GM12872 (cell line): ENCODE data around the gene GAL3ST3.

ENCODE experiments used
- TF ChIP-seq, protein P1 (sequence below): IDR thresholded peaks from 3 replicates; pipeline ENCODE4 v1.5.1; 2011; ENCODE audit warnings: low read depth, mild to moderate bottlenecking, low read length, moderate library complexity; ENCODE audit not compliant: insufficient read depth

GAL3ST3 gene

GRCh38 chr11:66020618-66021357 is 28.2 kb downstream of the GAL3ST3 start:
- TF ChIP-seq, protein P1, sequence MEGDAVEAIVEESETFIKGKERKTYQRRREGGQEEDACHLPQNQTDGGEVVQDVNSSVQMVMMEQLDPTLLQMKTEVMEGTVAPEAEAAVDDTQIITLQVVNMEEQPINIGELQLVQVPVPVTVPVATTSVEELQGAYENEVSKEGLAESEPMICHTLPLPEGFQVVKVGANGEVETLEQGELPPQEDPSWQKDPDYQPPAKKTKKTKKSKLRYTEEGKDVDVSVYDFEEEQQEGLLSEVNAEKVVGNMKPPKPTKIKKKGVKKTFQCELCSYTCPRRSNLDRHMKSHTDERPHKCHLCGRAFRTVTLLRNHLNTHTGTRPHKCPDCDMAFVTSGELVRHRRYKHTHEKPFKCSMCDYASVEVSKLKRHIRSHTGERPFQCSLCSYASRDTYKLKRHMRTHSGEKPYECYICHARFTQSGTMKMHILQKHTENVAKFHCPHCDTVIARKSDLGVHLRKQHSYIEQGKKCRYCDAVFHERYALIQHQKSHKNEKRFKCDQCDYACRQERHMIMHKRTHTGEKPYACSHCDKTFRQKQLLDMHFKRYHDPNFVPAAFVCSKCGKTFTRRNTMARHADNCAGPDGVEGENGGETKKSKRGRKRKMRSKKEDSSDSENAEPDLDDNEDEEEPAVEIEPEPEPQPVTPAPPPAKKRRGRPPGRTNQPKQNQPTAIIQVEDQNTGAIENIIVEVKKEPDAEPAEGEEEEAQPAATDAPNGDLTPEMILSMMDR, result no peak

GRCh38 chr11:66020212-66020611 is 28.7 kb downstream of the GAL3ST3 start:
- TF ChIP-seq, protein P1, result no peak

- TF ChIP-seq, protein P1, result no peak
These were observed 31.6 kb downstream of the GAL3ST3 start for GRCh38 chr11:66017321-66017720.

GRCh38 chr11:66016793-66017177 is 32.2 kb downstream of the GAL3ST3 start:
- TF ChIP-seq, protein P1, result no peak

DNA sequence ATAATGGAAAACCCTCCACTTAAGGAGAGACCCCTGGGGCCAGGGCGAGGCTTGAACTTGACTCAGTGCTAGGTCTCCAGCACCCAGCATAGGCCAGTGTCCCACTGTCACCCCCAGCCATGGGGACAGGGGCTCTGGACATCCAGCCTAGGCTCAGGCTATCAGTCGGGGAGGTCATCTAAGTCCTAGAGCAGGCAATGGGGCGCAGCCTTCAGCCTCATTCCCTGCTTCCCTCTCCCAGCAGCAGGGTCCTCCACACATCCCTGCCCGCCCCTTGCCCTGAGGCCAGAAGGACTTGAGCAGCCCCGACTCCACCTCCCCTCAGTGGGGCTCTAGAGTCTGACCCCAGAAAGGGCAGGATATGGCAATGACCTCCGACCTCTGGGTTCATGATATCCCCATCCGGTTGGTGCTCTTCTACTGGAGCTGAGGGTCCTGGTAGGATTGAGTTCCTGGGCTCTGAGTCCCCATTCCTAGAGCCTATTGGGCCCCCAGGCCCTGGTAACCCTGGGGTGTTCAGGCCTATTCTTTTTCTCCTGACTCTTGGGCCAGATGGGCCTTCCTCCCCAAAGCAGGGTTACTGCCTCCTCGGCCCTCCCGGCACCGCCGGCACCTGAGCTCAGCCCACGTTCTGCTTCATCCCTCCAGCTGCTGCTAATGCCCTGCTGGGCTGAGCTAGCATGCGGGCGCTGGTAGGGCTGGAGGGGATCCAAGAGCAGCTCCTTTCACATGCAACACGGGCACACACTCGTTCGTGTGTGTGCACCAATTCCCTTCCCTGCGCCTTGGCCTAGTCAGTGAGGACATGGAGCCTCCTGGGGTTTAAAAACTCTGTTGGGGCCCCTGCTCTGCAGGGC is 32.8 kb downstream of the GAL3ST3 start:
- TF ChIP-seq, protein P1, result no peak

GRCh38 chr11:66015454-66015881 is 33.5 kb downstream of the GAL3ST3 start:
- TF ChIP-seq, protein P1, result no peak

- TF ChIP-seq, protein P1, result no peak
These were observed 34.0 kb downstream of the GAL3ST3 start for GRCh38 chr11:66014804-66015453.
